Esophagus muscularis mucosa (tissue), 4 donors: ENCODE measurements around the gene RERE. TPM values are rescaled to one million over a fixed set of nuclear protein-coding genes. Genes with fewer than 3 reads are reported as not detected.
A peak's percentile ranks its signal among the peaks of the same experiment; 100 is the strongest.

Source experiments
- DNase-seq: peaks from one replicate; pipeline ENCODE4 v3.0.0-alpha.2; 2017; ENCODE audit errors: extremely low spot score
- H3K27ac ChIP-seq, 4 donors: fragments of 200-600 bp; sonication (generic); replicated peaks in 1 of 4; 1 replicate in 3 of 4; 2 replicates in 1 of 4; pipeline ENCODE4 v1.5.1; 2016 to 2019; ENCODE audit warnings: mild to moderate bottlenecking in 1 of 4
- H3K27me3 ChIP-seq, 4 donors: fragments of 200-600 bp; sonication (generic); one replicate each; pipeline versions ENCODE4 v1.5.1 to v1.6.0; 2016 to 2019
- H3K36me3 ChIP-seq, 4 donors: fragments of 200-600 bp; sonication (generic); one replicate each; pipeline ENCODE4 v1.5.1; 2016 to 2019
- H3K4me1 ChIP-seq, 4 donors: fragments of 200-600 bp; sonication (generic); one replicate each; pipeline ENCODE4 v1.5.1; 2016 to 2019
- H3K4me3 ChIP-seq, 4 donors: fragments of 200-600 bp; sonication (generic); 1 replicate in 2 of 4; 2 replicates in 2 of 4; pipeline ENCODE4 v1.5.1; 2016 to 2019; ENCODE audit warnings: mild to moderate bottlenecking in 4 of 4, moderate library complexity in 1 of 4
- H3K9me3 ChIP-seq, 4 donors: fragments of 200-600 bp; sonication (generic); 1 replicate in 3 of 4; 2 replicates in 1 of 4; pipeline ENCODE4 v1.5.1; 2016 to 2019
- CTCF ChIP-seq, 3 experiments: fragments of 200-600 bp in 2 of 3; fragments of 450-650 bp in 1 of 3; sonication (generic) in 2 of 3; IDR thresholded peaks; one replicate each; pipeline ENCODE4 v1.5.1; 2017 to 2019; ENCODE audit warnings: antibody characterized with exemption in 3 of 3, mild to moderate bottlenecking in 2 of 3, moderate library complexity in 1 of 3
- EP300 ChIP-seq: sonication (generic); formaldehyde crosslinking; IDR thresholded peaks from one replicate; pipeline ENCODE4 v1.6.1; 2017; ENCODE audit warnings: antibody characterized with exemption
- POLR2A ChIP-seq: fragments of 450-650 bp; IDR thresholded peaks from one replicate; pipeline ENCODE4 v1.6.1; 2017; ENCODE audit warnings: antibody characterized with exemption, moderate library complexity, mild to moderate bottlenecking, low read depth
- POLR2AphosphoS5 ChIP-seq, 2 donors: sonication (generic); formaldehyde crosslinking; IDR thresholded peaks; one replicate each; pipeline ENCODE4 v1.6.1; 2017; ENCODE audit warnings: antibody characterized with exemption in 2 of 2
- WGBS: methylation state at CpG from one replicate; pipeline ENCODE4 v1.1.5; 2018; 5-methylcytosine and 5-hydroxymethylcytosine counted together
- intact Hi-C: fragments of 100-400 bp; cut with DNase I; formaldehyde crosslinking; loops from one replicate; pipeline ENCODE4 v1.15.1; 2023
- total RNA-seq, 4 donors: library from RNA; depleted of rRNA; stranded (reverse); fragments of >200 nt; gene quantifications; one replicate each; pipeline versions ENCODE4 v1.1.0 to v1.2.1, GENCODE V29; 2016

Gene RERE
- total RNA-seq, 4 donors from 2014 or later = 133 to 212 (median 168) TPM

DNA sequence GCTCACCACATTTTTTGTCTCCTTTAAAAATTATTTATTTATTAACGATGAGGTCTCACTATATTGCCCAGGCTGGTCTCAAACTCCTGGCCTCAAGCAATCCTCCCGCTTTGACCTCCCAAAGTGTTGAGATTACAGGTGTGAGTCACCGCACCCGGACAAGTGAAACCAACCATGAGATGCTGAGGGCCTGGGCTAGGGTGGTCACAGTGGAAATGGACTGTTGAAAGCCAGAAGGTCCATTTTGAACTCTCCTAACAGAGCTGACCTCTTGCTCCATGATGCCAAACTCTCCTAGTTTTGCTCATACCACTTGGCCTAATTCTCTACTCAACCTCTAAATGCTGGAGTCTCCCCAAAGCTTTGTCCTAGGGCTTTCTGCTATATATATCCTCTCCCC is 390.4 kb downstream of the RERE start:
- H3K4me1 ChIP-seq = peaks cover 23 to 66% (median 32%) of the 10 kb centered on the region in 4 donors
- H3K9me3 ChIP-seq = no peaks in the 10 kb centered on the region
- intact Hi-C loops = no loop called here
- TF ChIP-seq POLR2A = no peak
- TF ChIP-seq CTCF (IDR thresholded peaks at IDR 0.05) = no peak
- TF ChIP-seq POLR2AphosphoS5 (IDR thresholded peaks at IDR 0.05) = no peak
- TF ChIP-seq EP300 = no peak
- DNase-seq = no peak
- no peaks in the 10 kb centered on the region for H3K36me3 ChIP-seq
- H3K4me3 ChIP-seq = no peak overlapping the region
- WGBS = 97% methylated on average over 4 of the region's 4 CpGs
- peak overlapping the region; percentile 40 to 51 (median 46) for H3K27ac ChIP-seq
- no peaks in the 10 kb centered on the region for H3K27me3 ChIP-seq

DNA sequence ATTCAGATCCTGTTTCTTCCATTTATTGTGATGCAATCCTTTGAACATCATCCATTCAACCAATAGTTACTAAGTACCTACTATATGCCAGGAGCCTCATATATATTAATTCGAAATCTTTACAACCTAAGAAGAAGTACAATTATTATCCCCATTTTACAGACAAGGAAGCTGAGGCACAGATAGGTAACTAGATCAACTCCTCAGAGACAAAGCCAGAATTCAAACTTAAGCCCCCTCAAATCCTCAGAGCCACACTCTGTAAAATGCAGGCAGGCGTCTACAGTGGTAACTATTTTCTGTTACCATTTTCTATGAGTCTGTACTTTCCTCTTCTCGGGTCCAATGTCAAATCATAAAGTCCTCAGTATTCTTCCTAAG is 391.7 kb downstream of the RERE start:
- H3K36me3 ChIP-seq = peaks cover 0 to under 1% (median 0%) of the 10 kb centered on the region in 4 donors
- H3K4me3 ChIP-seq = no peak overlapping the region
- no peak for TF ChIP-seq EP300
- TF ChIP-seq POLR2A = no peak
- no peak for TF ChIP-seq POLR2AphosphoS5 (IDR thresholded peaks at IDR 0.05)
- no peak for TF ChIP-seq CTCF (IDR thresholded peaks at IDR 0.05)
- DNase-seq = no peak
- peaks cover 23 to 68% (median 37%) of the 10 kb centered on the region in 4 donors for H3K4me1 ChIP-seq
- WGBS = 97% methylated on average over 3 of the region's 3 CpGs
- H3K27ac ChIP-seq = peak overlapping the region in 3 of 4 donors; percentile 99
- no peaks in the 10 kb centered on the region for H3K27me3 ChIP-seq
- intact Hi-C loops = no loop called here
- no peaks in the 10 kb centered on the region for H3K9me3 ChIP-seq

- peaks cover 0 to 5% (median 2%) of the 10 kb centered on the region in 4 donors for H3K36me3 ChIP-seq
- no peak for DNase-seq
- H3K9me3 ChIP-seq = no peaks in the 10 kb centered on the region
- intact Hi-C loops = no loop called here
- H3K27ac ChIP-seq = peak overlapping the region; percentile 99
- H3K27me3 ChIP-seq = no peaks in the 10 kb centered on the region
- peak overlapping the region in 3 of 4 donors; percentile 88 to 93 (median 89) for H3K4me3 ChIP-seq
- WGBS = 85% methylated on average over 9 of the region's 10 CpGs
- TF ChIP-seq POLR2AphosphoS5 (IDR thresholded peaks at IDR 0.05) (no peak), CTCF (IDR thresholded peaks at IDR 0.05) (no peak), EP300 (no peak), POLR2A (no peak)
- peaks cover 27 to 68% (median 42%) of the 10 kb centered on the region in 4 donors for H3K4me1 ChIP-seq
Measured at GRCh38 chr1:8425150-8425780, 392.2 kb downstream of the RERE start.

GRCh38 chr1:8424539-8425116 is 392.8 kb downstream of the RERE start:
- 28% methylated on average over 9 of the region's 9 CpGs for WGBS
- DNase-seq = no peak
- H3K9me3 ChIP-seq = no peaks in the 10 kb centered on the region
- H3K27me3 ChIP-seq = no peaks in the 10 kb centered on the region
- TF ChIP-seq EP300 (peak; percentile 56), CTCF (IDR thresholded peaks at IDR 0.05) (no peak), POLR2AphosphoS5 (IDR thresholded peaks at IDR 0.05) (peak; percentile 60 to 67)
- H3K4me3 ChIP-seq = peak overlapping the region; percentile 82 to 93 (median 88)
- H3K27ac ChIP-seq = peak overlapping the region; percentile 99
- peaks cover 0 to 12% (median 3%) of the 10 kb centered on the region in 4 donors for H3K36me3 ChIP-seq
- intact Hi-C loops = loop anchor here (5.0 kb wide), 1 partner anchor 52 kb away; no protein-coding TSS in a partner anchor
- peaks cover 33 to 68% (median 44%) of the 10 kb centered on the region in 4 donors for H3K4me1 ChIP-seq
